NCI-H748 treated with DMSO at 0.1 percent for 48 hours (cell line): Measurements from ENCODE around the gene ARF6.
"Not testable (repeated sequence)": the region's sequence is repeated elsewhere in the genome, so short reads cannot be mapped to it uniquely, and the experiment has no call there.

Experiments used
- DNase-seq: peaks from one replicate; lab custom pipeline; 2025; lab: John Stamatoyannopoulos, UW

Gene ARF6

DNA sequence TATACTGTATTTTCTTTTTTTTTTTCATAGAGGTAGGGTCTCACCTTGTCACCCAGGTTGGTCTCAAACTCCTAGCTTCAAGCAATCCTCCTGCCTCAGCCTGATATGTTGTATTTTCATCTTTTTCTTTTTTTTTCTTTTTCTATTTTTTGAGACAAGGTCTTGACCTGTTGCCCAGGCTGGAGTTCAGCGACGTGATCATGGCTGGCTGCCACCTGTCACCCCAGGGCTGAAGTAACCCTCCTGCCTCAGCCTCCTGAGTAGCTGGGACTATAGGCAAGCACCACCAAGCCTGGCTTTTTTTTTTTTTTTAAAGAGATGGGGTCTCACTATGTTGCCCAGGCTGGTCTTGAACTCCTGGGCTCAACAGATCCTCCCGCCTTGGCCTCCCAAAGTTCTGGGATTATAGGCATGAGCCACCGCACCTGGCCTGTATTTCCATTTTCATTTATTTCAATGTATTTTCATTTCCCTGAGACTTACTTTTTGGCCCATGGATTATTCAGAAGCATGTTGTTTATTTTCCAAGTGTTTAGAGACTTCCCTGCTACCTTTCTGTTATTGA is 16.2 kb upstream of the ARF6 start:
- no peak for DNase-seq

GRCh38 chr14:49879646-49880204 is 13.2 kb upstream of the ARF6 start:
- DNase-seq = peak; percentile 19

DNA sequence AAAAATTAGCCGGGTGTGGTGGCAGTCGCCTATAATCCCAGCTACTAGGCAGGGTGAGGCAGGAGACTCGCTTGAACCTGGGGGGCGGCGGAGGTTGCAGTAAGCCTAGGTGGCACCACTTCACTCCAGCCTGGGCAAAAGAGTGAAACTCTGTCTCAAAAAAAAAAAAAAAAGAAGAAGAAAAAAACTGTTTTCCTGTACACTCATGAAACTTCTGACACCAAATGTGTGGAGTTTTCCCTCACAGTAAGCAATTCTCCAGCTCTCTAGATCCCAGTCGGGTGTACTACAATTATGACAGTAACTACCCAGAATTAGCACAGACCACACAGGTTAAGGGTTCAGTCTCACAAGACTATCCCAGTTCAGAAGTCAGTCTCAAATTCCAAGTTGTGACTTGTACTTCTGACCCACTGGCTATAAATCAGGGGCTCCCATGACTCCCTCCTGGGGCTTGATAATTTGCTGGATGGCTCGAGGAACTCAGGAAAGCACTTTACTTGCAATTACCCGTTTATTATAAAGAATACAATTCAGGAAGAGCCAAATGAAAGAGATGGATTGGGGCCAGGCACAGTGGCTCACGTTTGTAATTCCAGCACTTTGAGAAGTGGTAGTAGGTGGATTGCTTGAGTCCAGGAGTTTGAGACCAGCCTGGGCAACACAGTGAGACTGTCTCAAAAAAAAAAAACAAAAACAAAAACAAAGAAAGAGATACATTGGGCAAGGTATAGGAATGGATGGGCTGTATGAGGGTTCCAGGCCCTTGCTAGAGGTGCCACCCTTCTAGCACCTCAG is 12.4 kb upstream of the ARF6 start:
- DNase-seq = no peak

- DNase-seq = no peak
Measured at GRCh38 chr14:49881350-49882001, 11.4 kb upstream of the ARF6 start.

DNA sequence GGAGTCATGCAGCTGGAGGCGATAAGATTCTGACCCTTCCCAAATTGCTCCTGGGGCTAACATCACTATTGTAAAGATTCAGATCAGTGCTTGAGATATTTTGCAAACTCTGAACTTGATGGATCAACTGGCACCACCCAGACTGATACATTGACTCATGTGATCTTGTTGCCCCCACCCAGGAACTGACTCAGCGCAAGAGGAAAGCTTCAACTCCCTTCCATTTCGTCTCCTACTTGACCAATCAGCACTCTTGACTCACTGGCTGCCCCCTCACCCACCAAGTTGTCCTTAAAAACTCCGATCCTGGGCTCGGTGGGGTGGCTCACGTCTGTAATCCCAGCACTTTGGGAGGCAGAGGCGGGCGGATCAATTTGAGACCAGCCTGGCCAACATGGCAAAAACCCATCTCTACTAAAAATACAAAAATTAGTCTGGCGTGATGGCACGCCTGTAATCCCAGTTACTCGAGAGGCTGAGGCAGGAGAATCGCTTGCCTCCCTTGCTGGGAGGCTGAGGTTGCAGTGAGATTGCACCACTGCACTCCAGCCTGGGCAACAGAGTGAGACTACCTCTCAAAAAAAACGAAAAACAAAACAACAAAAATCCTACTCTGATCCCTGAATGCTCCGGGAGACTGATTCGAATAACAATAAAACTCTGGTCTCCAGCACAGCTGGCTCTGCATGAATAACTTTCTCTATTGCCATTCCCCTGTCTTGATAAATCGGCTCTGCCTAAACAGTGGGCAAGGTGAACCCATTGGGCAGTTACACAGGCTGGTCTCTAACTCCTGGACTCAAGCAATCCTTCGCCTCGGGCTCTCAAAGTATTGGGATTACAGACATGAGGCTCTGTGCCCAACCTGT is 9.8 kb upstream of the ARF6 start:
- no peak for DNase-seq

DNA sequence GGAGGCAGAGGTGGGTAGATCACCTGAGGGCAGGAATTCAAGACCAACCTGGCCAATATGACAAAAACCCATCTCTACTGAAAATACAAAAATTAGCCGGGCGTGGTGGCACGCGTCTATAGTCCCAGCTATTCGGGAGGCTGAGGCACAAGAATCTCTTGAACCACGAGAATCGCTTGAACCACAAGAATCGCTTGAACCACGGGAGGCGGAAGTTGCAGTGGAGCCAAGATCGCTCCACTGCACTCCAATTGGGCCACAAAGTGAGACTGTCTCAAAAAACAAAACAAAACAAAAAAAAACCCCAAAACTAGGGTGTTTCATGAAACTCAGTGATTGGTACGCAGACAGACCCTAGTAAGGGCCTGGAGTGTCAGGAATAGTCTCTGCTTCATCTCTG is 6.4 kb upstream of the ARF6 start:
- DNase-seq = no peak

DNA sequence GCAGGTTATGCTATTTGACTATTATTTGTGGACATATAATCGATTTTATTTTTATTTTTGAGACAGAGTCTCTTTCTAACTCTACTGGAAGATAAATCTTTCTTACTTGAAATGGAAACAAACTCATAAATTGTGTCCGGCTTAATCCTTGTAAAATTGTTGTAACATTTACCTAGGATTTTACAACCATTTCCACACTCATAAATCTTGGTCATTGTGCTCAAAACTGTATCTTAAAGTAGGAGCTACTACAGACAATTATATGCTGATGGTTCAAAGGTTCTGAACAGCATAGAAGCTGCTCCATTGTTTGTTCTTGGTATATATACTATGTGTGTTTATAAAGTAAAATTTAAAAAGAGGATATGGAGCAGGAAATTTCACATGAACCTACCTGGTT is 4.6 kb upstream of the ARF6 start:
- no peak for DNase-seq

GRCh38 chr14:49892301-49892635 is 614 bp upstream of the ARF6 start:
- DNase-seq = peak; percentile 34

DNA sequence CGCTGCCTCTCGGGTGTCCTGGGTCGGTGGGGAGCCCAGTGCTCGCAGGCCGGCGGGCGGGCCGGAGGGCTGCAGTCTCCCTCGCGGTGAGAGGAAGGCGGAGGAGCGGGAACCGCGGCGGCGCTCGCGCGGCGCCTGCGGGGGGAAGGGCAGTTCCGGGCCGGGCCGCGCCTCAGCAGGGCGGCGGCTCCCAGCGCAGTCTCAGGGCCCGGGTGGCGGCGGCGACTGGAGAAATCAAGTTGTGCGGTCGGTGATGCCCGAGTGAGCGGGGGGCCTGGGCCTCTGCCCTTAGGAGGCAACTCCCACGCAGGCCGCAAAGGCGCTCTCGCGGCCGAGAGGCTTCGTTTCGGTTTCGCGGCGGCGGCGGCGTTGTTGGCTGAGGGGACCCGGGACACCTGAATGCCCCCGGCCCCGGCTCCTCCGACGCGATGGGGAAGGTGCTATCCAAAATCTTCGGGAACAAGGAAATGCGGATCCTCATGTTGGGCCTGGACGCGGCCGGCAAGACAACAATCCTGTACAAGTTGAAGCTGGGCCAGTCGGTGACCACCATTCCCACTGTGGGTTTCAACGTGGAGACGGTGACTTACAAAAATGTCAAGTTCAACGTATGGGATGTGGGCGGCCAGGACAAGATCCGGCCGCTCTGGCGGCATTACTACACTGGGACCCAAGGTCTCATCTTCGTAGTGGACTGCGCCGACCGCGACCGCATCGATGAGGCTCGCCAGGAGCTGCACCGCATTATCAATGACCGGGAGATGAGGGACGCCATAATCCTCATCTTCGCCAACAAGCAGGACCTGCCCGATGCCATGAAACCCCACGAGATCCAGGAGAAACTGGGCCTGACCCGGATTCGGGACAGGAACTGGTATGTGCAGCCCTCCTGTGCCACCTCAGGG is 679 bp downstream of the ARF6 start:
- no peak for DNase-seq

- not testable (repeated sequence) for DNase-seq
Measured at GRCh38 chr14:49894214-49895107, 1.6 kb downstream of the ARF6 start.

GRCh38 chr14:49895480-49895879 is 2.6 kb downstream of the ARF6 start:
- DNase-seq = no peak

- not testable (repeated sequence) for DNase-seq
Measured at GRCh38 chr14:49896272-49896671, 3.4 kb downstream of the ARF6 start.

DNA sequence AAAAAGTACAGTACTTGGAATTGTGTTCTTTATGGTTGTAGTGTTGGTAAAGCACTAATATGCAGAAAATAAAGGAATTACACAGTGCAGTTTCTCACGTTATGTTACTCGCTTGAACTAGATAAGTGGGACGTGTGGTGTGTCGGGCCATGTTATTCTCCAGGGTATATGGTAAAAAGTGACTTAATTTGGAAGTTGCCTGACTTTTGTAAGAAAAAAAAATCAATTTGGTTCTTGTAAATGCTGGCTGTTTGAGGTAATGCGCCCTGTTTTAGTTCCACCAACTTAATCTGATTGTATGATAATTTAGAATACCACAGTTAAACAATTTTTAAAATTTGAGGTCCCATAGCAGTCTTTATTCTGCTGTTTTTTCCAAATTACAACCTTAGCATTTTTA is 4.1 kb downstream of the ARF6 start:
- DNase-seq = no peak

- DNase-seq = no peak
Measured at GRCh38 chr14:49897414-49897813, 4.5 kb downstream of the ARF6 start.

DNA sequence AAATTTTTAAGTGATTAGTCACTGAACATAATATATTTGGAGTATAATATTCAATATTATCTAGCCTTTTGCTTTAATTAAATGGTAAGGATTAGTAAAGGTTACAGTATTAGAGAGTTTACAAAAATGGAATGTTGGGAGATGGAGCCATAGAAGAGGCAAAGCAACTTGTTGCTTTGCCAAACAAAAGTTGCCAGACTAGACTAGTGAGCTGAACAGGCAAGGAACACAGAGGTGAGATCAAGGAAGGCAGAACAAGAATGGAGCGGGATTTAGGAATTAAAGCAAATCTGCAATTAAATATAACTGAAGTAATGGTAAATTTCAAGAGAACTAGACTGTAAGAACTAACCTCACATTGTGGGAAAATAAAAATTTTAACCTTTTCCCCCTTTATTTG is 5.1 kb downstream of the ARF6 start:
- DNase-seq = no peak

DNA sequence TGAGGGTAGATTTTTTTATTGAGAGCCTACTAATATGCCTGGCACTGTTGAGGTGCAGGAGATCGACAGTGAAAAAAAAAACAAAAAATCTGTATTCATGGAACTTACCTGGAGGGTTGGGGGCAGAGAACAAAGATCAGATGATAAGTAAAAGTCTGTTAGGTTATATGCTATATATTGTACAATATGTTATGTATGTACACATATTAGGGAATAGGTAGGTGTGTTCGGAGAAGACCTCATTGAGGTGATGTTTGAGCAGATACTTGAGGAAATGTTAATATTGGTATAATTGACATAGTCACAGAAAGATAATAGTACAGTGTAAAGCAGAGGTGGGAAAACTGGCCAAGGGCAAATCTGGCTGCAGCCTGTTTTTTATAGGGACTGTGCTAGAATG is 5.6 kb downstream of the ARF6 start:
- DNase-seq = no peak

DNA sequence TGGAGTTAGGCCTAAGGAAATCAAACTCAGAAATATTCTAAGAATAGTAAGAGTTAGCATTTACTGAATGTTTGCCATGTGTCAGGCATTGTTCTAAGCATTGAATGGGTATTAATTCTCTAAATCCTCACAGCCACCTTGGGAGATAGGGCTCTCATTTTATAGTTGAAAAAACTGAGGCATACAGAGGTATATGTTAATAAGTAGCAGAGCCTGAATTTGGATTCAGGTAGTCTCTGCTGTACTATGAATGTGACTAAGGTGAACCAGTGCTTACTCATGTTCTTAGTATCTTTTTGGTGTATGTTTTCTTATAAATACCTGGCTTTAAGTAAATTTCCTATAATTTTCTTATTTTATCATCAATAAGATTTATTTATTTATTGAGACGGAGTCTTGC is 8.1 kb downstream of the ARF6 start:
- no peak for DNase-seq

- not testable (repeated sequence) for DNase-seq
Measured at GRCh38 chr14:49902679-49903246, 9.9 kb downstream of the ARF6 start.

- DNase-seq = no peak
Measured at GRCh38 chr14:49904270-49904669, 11.4 kb downstream of the ARF6 start.

GRCh38 chr14:49905989-49906388 is 13.1 kb downstream of the ARF6 start:
- DNase-seq = no peak
